SJCRH30 (cell line): ENCODE results near the gene ENTPD2. TPM values are rescaled to one million over a fixed set of nuclear protein-coding genes. Genes with fewer than 3 reads are reported as not detected.
A peak's percentile ranks its signal among the peaks of the same experiment; 100 is the strongest.

Experiments
- DNase-seq, 2 experiments: peaks; one replicate each; pipeline ENCODE4 v3.0.0-alpha.2; 2015 to 2020
- H3K27ac ChIP-seq: fragments of 250-450 bp; sonication (Bioruptor Pico); 2 replicates; pipeline ENCODE4 v1.5.1; 2020; ENCODE audit warnings: mild to moderate bottlenecking, moderate library complexity
- H3K27me3 ChIP-seq: fragments of 250-450 bp; sonication (Bioruptor Pico); 2 replicates; pipeline ENCODE4 v1.5.1; 2020; ENCODE audit warnings: mild to moderate bottlenecking, moderate library complexity
- H3K36me3 ChIP-seq: fragments of 250-450 bp; sonication (Bioruptor Pico); 2 replicates; pipeline ENCODE4 v1.5.1; 2020; ENCODE audit warnings: mild to moderate bottlenecking, moderate library complexity
- H3K4me1 ChIP-seq: fragments of 250-450 bp; sonication (Bioruptor Pico); 2 replicates; pipeline ENCODE4 v1.5.1; 2020; ENCODE audit warnings: mild to moderate bottlenecking, moderate library complexity
- H3K4me3 ChIP-seq: fragments of 250-450 bp; sonication (Bioruptor Pico); 2 replicates; pipeline ENCODE4 v1.5.1; 2020; ENCODE audit warnings: mild to moderate bottlenecking, moderate library complexity
- H3K9me3 ChIP-seq: fragments of 250-450 bp; sonication (Bioruptor Pico); replicated peaks from 2 replicates; pipeline ENCODE4 v1.5.1; 2020; ENCODE audit warnings: mild to moderate bottlenecking, moderate library complexity
- total RNA-seq: library from RNA; depleted of rRNA; stranded (reverse); fragments of >200 nt; shearing (Covaris generic); gene quantifications from 2 replicates; pipeline ENCODE4 v1.2.3, GENCODE V29; 2014

Gene ENTPD2
- total RNA-seq, 1 experiment from 2014 or later, result 1.9 TPM

DNA sequence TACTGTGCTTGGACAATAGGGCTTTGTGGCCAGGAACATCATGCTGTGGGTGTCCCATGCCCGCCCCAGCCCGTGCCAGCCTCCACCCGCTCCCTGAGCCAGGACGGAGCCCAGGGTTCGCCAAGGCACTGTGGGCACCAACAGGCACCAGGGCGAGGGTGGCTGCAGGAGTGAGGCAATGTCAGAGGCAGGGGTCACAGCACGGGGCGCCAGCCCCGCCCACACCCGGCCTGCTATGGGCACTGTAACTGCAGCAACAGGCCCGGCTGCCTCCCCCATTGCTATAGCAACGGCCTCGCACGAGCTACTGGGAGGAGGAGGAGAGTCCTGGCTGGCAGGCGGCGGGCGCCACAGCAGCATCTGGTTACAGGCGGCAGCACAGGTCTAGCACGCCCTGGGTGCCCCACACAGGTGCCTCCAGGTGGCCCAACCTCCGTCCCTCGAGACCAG lies 28.3 kb downstream of the ENTPD2 start:
- H3K27ac ChIP-seq, result no peak overlapping the region
- H3K9me3 ChIP-seq, result no peaks in the 10 kb centered on the region
- no peaks in the 10 kb centered on the region for H3K36me3 ChIP-seq
- H3K4me1 ChIP-seq, result peaks cover 33% of the 10 kb centered on the region
- no peak overlapping the region for H3K4me3 ChIP-seq
- DNase-seq, result peak; percentile 66 to 74
- H3K27me3 ChIP-seq, result peaks cover 14% of the 10 kb centered on the region

DNA sequence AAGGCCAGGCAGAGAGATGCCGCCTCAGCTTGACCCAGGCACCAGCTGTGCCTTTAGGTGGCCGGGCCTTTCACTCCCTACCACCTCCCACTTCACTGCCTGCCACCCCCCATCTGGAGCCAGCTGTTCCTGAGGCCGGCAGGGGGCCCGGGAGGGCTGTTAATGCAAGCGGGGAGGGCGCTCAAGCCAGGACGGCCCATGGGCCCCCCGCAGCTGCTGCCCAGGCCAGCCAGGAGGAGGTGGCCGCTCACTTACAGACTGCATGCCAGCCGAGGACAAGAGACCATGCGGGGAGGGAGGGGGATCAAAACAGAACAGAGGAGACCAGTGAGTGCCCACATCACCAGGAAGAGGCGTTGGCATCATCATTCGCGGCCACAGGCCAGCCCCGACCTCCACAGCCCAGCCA lies 30.3 kb downstream of the ENTPD2 start:
- H3K4me1 ChIP-seq, result peaks cover 32% of the 10 kb centered on the region
- H3K9me3 ChIP-seq, result no peaks in the 10 kb centered on the region
- peaks cover 14% of the 10 kb centered on the region for H3K27me3 ChIP-seq
- H3K27ac ChIP-seq, result no peak overlapping the region
- DNase-seq, result peak; percentile 88 to 89
- no peak overlapping the region for H3K4me3 ChIP-seq
- H3K36me3 ChIP-seq, result no peaks in the 10 kb centered on the region

DNA sequence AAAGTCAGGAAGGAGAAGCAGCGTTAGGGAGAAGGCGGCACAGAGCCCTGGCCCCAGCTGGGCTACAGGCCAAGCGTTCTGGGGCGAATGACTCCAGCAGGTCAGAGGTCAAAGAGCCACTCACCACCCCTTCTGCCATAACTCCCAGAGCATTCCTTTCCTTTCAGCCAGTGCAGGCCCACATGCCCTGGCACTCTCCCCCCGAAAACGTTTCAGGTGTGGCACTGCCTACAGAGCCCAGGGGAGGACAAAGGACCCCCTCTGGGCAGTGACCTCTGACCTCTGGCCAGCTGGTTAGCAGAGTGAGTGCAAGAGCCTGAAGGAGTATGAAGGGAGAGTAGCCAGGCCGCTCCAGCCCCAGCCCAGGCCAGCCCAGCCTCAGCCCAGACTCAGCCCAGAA lies 30.7 kb downstream of the ENTPD2 start:
- no peak for DNase-seq
- H3K9me3 ChIP-seq, result no peaks in the 10 kb centered on the region
- no peak overlapping the region for H3K27ac ChIP-seq
- H3K27me3 ChIP-seq, result peaks cover 14% of the 10 kb centered on the region
- no peak overlapping the region for H3K4me3 ChIP-seq
- peaks cover 30% of the 10 kb centered on the region for H3K4me1 ChIP-seq
- no peaks in the 10 kb centered on the region for H3K36me3 ChIP-seq

DNA sequence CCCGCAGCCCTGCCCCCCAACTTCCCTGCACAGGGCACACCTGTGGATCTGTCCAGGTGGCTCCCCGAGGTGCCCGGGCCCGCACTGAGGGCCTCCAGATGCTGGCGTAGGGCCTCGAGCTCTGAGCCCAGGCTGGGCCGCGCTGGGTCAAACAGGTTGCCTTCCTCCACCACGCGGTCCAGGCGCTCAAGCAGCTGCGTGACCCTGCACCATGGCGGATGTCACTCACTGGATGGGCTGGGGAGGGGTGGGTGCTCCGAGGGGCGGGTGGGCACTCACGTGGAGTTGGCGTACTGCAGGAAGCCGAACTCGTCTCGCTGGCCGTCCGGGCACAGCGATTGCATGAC lies 31.2 kb downstream of the ENTPD2 start:
- peaks cover 14% of the 10 kb centered on the region for H3K27me3 ChIP-seq
- no peaks in the 10 kb centered on the region for H3K9me3 ChIP-seq
- no peaks in the 10 kb centered on the region for H3K36me3 ChIP-seq
- no peak overlapping the region for H3K4me3 ChIP-seq
- no peak overlapping the region for H3K27ac ChIP-seq
- H3K4me1 ChIP-seq, result peaks cover 30% of the 10 kb centered on the region
- DNase-seq, result no peak

DNA sequence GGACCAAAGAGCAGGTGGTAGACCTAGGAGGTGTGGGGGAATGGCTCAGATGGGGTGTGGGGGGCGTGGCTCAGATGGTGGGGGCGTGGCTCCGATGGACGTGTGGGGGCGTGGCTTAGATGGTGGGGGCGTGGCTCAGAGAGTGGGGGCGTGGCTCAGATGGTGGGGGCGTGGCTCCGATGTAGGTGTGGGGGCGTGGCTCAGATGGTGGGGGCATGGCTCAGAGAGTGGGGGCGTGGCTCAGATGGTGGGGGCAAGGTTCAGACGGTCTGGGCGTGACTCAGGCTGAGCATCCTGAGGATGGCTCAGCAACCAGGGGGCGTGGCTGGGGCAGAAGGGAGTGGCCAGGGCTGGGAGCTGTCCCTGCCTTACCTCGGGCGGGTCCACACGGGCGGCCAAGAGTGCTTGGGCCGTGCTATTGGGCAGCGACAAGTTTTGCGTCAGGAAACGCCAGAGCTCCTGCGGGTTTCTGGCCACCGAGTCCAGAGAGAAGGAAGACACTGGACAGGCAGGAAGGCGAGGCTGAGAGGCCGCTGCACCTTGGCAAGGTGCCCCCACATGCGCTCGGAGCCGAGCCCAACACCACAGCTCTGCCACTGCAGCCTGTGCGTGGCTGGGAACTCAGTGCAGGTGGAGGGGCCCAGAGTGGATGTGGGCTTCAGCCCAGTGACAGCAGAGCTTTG lies 31.7 kb downstream of the ENTPD2 start:
- peaks cover 30% of the 10 kb centered on the region for H3K4me1 ChIP-seq
- peaks cover 9% of the 10 kb centered on the region for H3K27me3 ChIP-seq
- H3K36me3 ChIP-seq, result no peaks in the 10 kb centered on the region
- no peak overlapping the region for H3K27ac ChIP-seq
- H3K9me3 ChIP-seq, result no peaks in the 10 kb centered on the region
- peak; percentile 67 to 75 for DNase-seq
- no peak overlapping the region for H3K4me3 ChIP-seq

DNA sequence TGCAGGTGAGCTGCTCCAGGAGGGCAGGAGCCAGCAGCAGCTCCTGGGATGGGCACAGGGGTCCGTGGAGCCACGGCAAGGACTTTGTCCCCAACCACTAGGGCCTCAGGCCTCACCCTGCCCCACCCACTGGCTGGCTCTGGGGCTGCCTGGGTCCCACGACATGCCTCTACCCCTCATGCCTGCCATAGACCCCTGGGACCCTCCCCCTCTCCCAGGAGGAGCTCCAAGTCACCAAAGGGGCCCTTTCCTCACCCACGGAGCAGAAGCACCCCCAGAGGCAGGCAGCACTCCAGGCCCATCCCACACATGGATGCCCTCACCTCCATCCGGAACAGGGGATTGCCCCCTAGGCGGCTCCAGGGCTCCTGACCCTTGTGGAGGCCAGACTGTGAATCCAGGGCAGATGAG lies 32.3 kb downstream of the ENTPD2 start:
- no peak overlapping the region for H3K27ac ChIP-seq
- peaks cover 30% of the 10 kb centered on the region for H3K4me1 ChIP-seq
- H3K36me3 ChIP-seq, result no peaks in the 10 kb centered on the region
- H3K9me3 ChIP-seq, result no peaks in the 10 kb centered on the region
- no peak for DNase-seq
- H3K27me3 ChIP-seq, result peaks cover 7% of the 10 kb centered on the region
- H3K4me3 ChIP-seq, result no peak overlapping the region

DNA sequence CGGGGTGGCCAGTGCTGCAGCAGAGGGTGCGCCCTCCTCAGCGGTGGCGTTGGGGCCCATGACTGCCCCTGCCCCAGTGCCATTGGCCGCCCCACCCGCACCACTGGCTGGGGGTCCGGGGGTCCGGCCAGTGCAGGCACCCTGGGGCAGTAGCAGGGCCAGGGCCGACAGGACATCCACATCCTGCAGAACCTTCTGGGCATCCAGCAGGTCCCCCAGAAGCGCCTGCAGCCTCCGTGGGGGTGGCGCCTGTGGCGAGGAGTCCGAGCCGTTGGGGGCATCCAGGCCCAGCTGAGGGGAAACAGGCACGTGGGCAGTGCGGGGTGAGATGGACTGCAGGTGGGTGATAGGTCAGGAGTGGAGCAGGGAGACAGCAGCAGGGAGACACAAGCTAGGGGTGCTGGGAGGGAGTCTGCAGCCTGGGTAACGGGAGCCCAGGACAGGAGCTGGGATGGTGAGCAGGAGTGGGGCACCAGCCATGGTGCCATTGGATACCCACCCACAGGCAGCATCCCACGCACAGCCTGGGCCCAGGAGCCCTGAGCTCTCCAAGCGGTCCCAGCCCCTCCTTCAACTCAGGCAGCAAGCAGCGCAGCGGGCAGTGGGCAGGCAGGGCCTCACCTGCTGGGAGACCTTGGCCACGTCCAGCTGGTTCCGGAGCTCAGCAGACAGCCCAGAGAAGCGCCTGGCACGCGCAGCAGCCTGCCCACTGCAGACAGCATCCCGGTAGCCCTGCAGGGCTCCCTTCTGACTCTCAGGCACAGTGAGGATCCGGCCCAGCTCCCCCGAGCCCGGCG lies 32.9 kb downstream of the ENTPD2 start:
- Histone ChIP-seq H3K4me1 (peaks cover 28% of the 10 kb centered on the region), H3K36me3 (no peaks in the 10 kb centered on the region), H3K27ac (no peak overlapping the region), H3K9me3 (no peaks in the 10 kb centered on the region), H3K4me3 (no peak overlapping the region), H3K27me3 (peaks cover 5% of the 10 kb centered on the region)
- no peak for DNase-seq

DNA sequence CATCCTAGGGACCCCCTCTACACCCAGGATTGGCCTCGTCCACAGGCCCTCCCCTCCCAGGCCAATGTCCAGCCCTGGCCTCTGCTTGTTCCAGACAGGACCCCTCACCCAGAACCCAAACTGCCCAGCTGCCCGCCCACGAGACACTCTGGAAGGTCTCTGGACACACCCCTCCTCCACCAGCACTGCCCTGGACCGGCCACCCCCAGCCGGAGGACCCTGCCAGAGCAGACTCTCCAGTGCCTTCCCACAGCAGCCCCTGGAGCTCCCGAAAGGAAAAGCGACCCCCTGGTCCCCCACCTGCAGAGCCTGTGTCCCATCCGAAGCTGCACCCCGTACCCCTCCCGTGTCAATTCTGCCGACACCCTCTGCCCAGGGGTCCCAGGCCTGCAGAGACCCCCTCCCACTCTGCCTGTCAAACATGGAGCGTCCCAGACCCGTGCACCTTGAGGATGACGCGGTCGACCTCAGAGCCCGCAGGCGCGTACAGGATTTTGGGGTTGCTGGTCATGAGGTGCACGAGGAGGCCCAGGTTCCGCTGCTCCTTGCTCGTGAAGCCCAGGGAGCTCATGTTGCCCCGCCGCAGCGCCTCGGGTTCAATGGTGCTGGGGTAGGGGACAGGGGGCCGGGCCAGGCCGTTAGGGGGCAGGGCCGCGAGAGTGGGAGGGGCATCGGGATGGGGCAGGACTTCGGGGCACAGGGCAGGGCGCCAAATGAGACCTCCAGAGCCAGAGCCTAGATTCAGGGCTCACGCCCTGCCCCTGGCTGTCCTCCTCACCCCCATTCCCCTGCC lies 33.8 kb downstream of the ENTPD2 start:
- Histone ChIP-seq H3K27ac (no peak overlapping the region), H3K27me3 (no peaks in the 10 kb centered on the region), H3K4me1 (peaks cover 19% of the 10 kb centered on the region), H3K9me3 (no peaks in the 10 kb centered on the region), H3K36me3 (no peaks in the 10 kb centered on the region), H3K4me3 (no peak overlapping the region)
- no peak for DNase-seq

DNA sequence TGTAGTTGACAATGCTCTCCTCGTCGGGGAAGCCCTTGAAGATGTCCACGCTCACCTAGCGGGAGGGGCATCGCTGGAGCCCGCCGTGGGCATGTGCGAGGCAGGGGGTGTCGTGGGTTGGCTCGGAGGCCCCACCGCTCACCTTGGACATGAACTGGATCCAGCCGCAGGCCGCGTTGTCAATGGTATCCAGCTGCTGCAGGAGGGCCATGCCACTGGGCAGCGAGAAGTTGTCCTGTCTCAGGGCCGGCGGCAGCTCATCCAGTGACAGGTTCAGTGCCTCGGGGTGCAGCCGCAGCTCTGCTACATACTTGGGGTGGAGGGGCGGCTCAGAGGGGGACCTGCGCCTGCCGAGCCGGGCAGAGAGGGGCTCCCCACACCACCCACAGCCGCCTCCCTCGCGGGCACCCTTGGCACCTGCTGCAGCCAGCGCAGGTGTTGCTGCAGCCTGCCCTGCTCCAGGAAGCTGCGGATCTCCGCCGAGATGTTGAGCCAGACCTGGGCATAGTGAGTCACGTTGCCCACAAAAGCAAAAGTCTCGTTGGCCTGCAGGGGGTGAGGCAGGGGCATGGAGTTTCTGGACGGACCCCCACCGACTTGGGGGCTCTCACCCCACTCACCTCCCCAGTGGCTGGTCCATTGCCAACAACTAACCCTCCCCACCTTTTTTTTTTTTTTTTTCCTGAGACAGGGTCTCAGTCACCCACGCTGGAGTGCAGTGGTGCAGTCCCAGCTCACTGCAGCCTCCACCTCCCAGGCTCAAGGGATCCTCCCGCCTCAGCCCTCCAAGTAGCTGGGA lies 34.9 kb downstream of the ENTPD2 start:
- Histone ChIP-seq H3K36me3 (no peaks in the 10 kb centered on the region), H3K27ac (no peak overlapping the region), H3K27me3 (no peaks in the 10 kb centered on the region), H3K9me3 (no peaks in the 10 kb centered on the region), H3K4me3 (no peak overlapping the region), H3K4me1 (peaks cover 12% of the 10 kb centered on the region)
- no peak for DNase-seq

DNA sequence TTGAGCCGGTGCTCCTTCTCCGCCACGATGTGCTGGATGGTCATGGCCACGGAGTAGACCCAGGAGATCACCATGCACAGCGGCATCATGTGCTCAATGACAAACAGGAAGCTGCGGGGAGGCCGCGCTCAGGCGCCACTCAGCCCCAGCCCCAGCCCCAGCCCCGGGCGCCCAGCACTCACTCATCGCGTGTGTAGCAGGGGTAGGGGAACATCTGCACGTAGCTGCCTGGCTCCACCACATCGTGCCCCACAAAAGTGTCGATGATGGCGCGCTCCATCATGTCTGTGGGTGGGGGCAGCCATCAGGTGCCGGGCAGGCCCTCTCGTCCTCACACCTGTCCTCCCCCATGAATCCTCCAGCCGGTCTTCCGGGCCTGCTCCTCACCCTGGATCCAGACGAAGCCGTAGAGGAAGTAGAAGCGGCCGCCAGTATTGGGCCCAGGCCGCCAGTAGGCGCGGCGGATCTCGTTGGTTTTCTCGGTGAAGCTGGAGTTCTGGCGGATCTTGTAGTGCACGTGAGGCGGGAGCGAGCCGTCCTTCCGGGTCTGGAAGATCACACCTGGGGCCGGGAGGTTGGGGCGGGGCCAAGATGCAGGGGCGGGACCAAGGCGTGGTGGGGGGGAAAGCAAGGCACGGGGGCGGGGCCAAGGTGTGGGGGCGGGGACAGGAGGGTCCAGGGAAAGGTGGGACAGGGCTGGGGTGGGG lies 35.9 kb downstream of the ENTPD2 start:
- peaks cover 2% of the 10 kb centered on the region for H3K4me1 ChIP-seq
- no peaks in the 10 kb centered on the region for H3K9me3 ChIP-seq
- no peaks in the 10 kb centered on the region for H3K36me3 ChIP-seq
- no peaks in the 10 kb centered on the region for H3K27me3 ChIP-seq
- no peak overlapping the region for H3K4me3 ChIP-seq
- DNase-seq, result no peak
- no peak overlapping the region for H3K27ac ChIP-seq

DNA sequence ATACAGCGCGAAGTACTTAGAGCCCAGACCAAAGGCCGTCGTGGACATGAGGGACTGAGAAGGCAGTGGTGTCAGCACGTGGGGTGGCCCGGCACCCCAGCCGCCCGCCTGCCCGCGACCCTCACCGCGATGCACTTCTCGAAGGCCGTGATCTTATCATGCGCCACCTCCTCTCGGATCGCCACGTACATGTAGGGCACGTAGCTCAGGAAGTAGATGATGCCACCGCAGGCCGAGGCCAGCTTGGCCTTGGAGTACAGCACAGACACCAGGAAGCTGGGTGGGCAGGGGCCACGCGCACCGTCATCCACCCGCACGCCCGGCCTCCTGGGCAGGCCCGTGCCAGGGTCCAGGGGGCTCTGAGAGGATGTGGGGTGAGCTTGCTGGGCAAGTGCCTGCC lies 36.8 kb downstream of the ENTPD2 start:
- no peaks in the 10 kb centered on the region for H3K27me3 ChIP-seq
- no peaks in the 10 kb centered on the region for H3K36me3 ChIP-seq
- no peaks in the 10 kb centered on the region for H3K9me3 ChIP-seq
- DNase-seq, result no peak
- H3K4me1 ChIP-seq, result no peaks in the 10 kb centered on the region
- H3K4me3 ChIP-seq, result no peak overlapping the region
- no peak overlapping the region for H3K27ac ChIP-seq

DNA sequence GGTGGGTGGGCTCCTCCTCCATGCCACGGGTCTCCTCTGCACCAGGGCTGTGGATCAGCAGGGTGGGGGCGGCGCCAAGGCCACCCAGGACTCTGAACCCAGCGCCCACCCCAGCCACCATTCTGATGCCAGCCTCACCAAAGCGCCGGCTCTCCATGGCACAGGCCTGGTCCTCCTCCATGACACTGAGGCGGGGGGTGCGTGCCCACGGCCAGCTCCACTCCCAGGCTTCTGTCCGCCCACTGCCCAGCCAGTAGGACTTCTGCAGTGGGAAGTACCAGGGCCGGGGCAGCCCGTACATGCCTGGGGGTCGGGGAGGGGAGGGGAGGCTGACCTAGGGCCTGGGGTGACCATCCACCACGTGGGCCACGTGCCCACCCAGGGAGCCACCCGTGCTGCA lies 37.4 kb downstream of the ENTPD2 start:
- no peak for DNase-seq
- no peaks in the 10 kb centered on the region for H3K4me1 ChIP-seq
- H3K4me3 ChIP-seq, result no peak overlapping the region
- H3K27me3 ChIP-seq, result no peaks in the 10 kb centered on the region
- H3K27ac ChIP-seq, result no peak overlapping the region
- no peaks in the 10 kb centered on the region for H3K9me3 ChIP-seq
- H3K36me3 ChIP-seq, result no peaks in the 10 kb centered on the region

DNA sequence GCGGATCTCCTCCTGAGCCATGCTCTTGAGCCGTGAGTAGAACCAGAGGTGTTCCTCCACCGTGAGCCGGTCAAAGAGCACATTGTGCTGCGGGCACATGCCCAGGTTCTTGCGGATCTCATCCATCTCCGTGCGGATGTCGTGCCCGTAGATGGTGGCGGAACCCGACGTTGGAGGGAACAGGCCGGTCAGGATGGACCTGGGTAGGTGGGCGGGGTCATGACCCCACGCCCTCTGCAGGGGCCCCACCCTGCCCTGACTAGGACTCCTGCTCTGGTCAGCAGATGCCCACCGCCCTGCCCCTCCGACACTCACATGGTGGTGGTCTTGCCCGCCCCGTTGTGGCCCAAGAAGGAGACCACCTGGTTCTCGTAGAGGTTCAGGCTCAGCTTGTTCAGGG lies 37.9 kb downstream of the ENTPD2 start:
- Histone ChIP-seq H3K27me3 (no peaks in the 10 kb centered on the region), H3K4me3 (no peak overlapping the region), H3K4me1 (no peaks in the 10 kb centered on the region), H3K9me3 (no peaks in the 10 kb centered on the region), H3K27ac (no peak overlapping the region), H3K36me3 (no peaks in the 10 kb centered on the region)
- no peak for DNase-seq

DNA sequence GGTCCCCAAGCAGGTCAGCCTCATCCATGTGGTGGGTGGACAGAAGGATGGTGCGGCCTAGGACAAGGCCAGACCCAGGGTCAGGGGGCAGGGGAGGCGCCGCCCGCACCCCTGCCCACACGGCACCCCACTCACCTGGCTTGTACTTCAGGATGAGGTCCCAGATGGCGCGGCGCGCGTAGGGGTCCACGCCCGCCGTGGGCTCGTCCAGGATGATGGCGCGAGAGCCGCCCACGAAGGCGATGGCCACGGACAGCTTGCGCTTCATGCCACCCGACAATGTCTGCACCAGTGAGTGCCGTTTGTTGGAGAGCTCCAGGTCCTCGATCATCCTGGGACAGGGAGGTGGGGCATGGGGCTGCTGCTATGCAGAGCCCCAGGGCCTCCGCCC lies 38.3 kb downstream of the ENTPD2 start:
- Histone ChIP-seq H3K27ac (no peak overlapping the region), H3K9me3 (no peaks in the 10 kb centered on the region), H3K36me3 (no peaks in the 10 kb centered on the region), H3K27me3 (no peaks in the 10 kb centered on the region), H3K4me3 (no peak overlapping the region), H3K4me1 (no peaks in the 10 kb centered on the region)
- no peak for DNase-seq
